ENCODE data around the gene DCUN1D5.
"Not testable (repeated sequence)": the region's sequence is repeated elsewhere in the genome, so short reads cannot be mapped to it uniquely, and the experiment has no call there.

The DCUN1D5 gene

GRCh38 chr11:103053997-103054396 is 38.0 kb downstream of the DCUN1D5 start:
- DNase-seq: no peak

- no peak for DNase-seq
Observed at GRCh38 chr11:103051981-103052380, 40.0 kb downstream of the DCUN1D5 start.

- DNase-seq: no peak
Observed at GRCh38 chr11:103051151-103051801, 40.7 kb downstream of the DCUN1D5 start.

GRCh38 chr11:103050351-103050750 is 41.6 kb downstream of the DCUN1D5 start:
- no peak for DNase-seq

GRCh38 chr11:103047837-103048236 is 44.1 kb downstream of the DCUN1D5 start:
- no peak for DNase-seq

GRCh38 chr11:103043826-103044678 is 47.9 kb downstream of the DCUN1D5 start:
- DNase-seq: no peak

- no peak for DNase-seq
Observed at GRCh38 chr11:103042161-103042560, 49.8 kb downstream of the DCUN1D5 start.

- DNase-seq: peak; percentile 78
Observed at GRCh38 chr11:103035791-103036434, 56.0 kb downstream of the DCUN1D5 start.

GRCh38 chr11:103035216-103035615 is 56.7 kb downstream of the DCUN1D5 start:
- DNase-seq: no peak

GRCh38 chr11:103031834-103032233 is 60.1 kb downstream of the DCUN1D5 start:
- DNase-seq: no peak

GRCh38 chr11:103029401-103029800 is 62.6 kb downstream of the DCUN1D5 start:
- DNase-seq: no peak

GRCh38 chr11:103028304-103029020 is 63.5 kb downstream of the DCUN1D5 start:
- not testable (repeated sequence) for DNase-seq

- DNase-seq: no peak
Observed at GRCh38 chr11:103024086-103024485, 67.9 kb downstream of the DCUN1D5 start.

- no peak for DNase-seq
Observed at GRCh38 chr11:103016031-103016430, 75.9 kb downstream of the DCUN1D5 start.

- DNase-seq: no peak
Observed at GRCh38 chr11:103013421-103013820, 78.5 kb downstream of the DCUN1D5 start.

Measured in CD4-positive, alpha-beta T cell treated with Interleukin-12 subunit alpha and Interleukin-12 subunit beta, for 1 hour (primary cell).